Ascending aorta (tissue), 2 donors: ENCODE measurements around the gene C17orf50. TPM values are rescaled to one million over a fixed set of nuclear protein-coding genes. Genes with fewer than 3 reads are reported as not detected.

Experiments used
- DNase-seq, 2 donors: peaks; one replicate each; pipeline ENCODE4 v3.0.0-alpha.2; 2019; ENCODE audit warnings: low spot score in 2 of 2
- H3K27ac ChIP-seq, 2 donors: fragments of 200-600 bp; sonication (generic); one replicate each; pipeline ENCODE4 v1.5.1; 2016 to 2017; ENCODE audit warnings: mild to moderate bottlenecking in 1 of 2
- H3K27me3 ChIP-seq: fragments of 200-600 bp; sonication (generic); one replicate; pipeline ENCODE4 v1.5.1; 2017
- H3K36me3 ChIP-seq, 2 donors: fragments of 200-600 bp; sonication (generic); one replicate each; pipeline ENCODE4 v1.5.1; 2016
- H3K4me1 ChIP-seq, 2 donors: fragments of 200-600 bp; sonication (generic); one replicate each; pipeline ENCODE4 v1.5.1; 2016 to 2017; ENCODE audit warnings: mild to moderate bottlenecking in 1 of 2
- H3K4me3 ChIP-seq, 2 donors: fragments of 200-600 bp; sonication (generic); one replicate each; pipeline ENCODE4 v1.5.1; 2016 to 2017; ENCODE audit warnings: mild to moderate bottlenecking in 1 of 2
- H3K9me3 ChIP-seq, 2 donors: fragments of 200-600 bp; sonication (generic); one replicate each; pipeline ENCODE4 v1.5.1; 2016
- intact Hi-C: fragments of 100-400 bp; cut with DNase I; formaldehyde crosslinking; loops from one replicate; pipeline ENCODE4 v1.15.1; 2023
- total RNA-seq: library from RNA; depleted of rRNA; stranded (reverse); fragments of >200 nt; gene quantifications from one replicate; pipeline ENCODE4 v1.1.0, GENCODE V29; 2016
- TF ChIP-seq, protein P1 (sequence below), 3 experiments: fragments of 200-600 bp in 2 of 3; fragments of 450-650 bp in 1 of 3; sonication (generic) in 2 of 3; IDR thresholded peaks; one replicate each; pipeline ENCODE4 v1.5.1; 2016 to 2019; ENCODE audit warnings: antibody characterized with exemption in 3 of 3, mild to moderate bottlenecking in 1 of 3, moderate library complexity in 1 of 3

The C17orf50 gene
- total RNA-seq, 1 donor from 2014 or later = not detected

DNA sequence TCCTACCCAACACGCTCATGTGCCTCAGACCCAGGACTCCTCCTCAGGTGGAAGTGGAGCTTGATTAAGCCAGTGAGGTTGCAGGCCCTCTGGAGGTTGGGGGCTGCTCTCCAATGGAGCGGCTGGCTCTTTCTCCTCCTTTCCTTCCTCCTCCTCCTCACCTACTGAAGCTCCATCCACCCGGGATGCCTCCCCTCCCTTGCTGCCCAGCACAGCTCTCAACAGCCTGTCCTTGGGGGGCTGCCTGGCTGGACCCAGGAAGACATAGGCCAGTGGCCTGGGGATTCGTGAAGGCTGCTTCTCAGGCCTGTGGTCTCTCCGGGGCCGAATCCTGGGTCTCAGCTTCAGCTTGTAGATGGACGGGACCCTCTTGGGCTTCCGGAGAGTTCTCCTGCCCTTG lies 15.9 kb upstream of the C17orf50 start:
- Histone ChIP-seq H3K27ac (no peak overlapping the region), H3K4me3 (no peak overlapping the region), H3K4me1 (peaks cover 2 to 6% of the 10 kb centered on the region in 2 donors), H3K36me3 (no peaks in the 10 kb centered on the region), H3K9me3 (no peaks in the 10 kb centered on the region), H3K27me3 (peaks cover 18% of the 10 kb centered on the region)
- TF ChIP-seq, protein P1, sequence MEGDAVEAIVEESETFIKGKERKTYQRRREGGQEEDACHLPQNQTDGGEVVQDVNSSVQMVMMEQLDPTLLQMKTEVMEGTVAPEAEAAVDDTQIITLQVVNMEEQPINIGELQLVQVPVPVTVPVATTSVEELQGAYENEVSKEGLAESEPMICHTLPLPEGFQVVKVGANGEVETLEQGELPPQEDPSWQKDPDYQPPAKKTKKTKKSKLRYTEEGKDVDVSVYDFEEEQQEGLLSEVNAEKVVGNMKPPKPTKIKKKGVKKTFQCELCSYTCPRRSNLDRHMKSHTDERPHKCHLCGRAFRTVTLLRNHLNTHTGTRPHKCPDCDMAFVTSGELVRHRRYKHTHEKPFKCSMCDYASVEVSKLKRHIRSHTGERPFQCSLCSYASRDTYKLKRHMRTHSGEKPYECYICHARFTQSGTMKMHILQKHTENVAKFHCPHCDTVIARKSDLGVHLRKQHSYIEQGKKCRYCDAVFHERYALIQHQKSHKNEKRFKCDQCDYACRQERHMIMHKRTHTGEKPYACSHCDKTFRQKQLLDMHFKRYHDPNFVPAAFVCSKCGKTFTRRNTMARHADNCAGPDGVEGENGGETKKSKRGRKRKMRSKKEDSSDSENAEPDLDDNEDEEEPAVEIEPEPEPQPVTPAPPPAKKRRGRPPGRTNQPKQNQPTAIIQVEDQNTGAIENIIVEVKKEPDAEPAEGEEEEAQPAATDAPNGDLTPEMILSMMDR (IDR thresholded peaks at IDR 0.05) = no peak
- no peak for DNase-seq
- intact Hi-C loops = loop anchor here (5.0 kb wide), 1 partner anchor 83 kb away; no protein-coding TSS in a partner anchor

DNA sequence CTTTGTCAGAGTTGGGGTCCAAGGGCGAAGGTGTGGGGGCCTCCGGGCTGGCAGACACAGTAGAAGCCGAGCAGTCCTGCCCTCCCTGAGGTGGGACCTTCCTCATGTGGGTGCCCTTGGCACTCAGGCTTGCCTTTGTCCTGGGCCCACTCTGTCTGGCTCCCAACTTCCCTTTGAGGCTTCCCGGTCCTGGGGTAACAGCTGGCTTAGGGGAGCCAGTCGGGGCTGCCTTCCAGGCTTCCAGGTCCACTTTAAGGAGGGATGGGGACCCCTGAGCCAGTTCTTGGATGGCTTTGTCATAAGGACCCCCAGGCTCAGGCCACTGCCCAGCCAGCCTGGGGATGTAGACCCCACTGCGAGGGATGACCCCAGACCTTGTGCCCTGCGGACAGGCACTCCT lies 15.4 kb upstream of the C17orf50 start:
- H3K4me3 ChIP-seq = no peak overlapping the region

DNA sequence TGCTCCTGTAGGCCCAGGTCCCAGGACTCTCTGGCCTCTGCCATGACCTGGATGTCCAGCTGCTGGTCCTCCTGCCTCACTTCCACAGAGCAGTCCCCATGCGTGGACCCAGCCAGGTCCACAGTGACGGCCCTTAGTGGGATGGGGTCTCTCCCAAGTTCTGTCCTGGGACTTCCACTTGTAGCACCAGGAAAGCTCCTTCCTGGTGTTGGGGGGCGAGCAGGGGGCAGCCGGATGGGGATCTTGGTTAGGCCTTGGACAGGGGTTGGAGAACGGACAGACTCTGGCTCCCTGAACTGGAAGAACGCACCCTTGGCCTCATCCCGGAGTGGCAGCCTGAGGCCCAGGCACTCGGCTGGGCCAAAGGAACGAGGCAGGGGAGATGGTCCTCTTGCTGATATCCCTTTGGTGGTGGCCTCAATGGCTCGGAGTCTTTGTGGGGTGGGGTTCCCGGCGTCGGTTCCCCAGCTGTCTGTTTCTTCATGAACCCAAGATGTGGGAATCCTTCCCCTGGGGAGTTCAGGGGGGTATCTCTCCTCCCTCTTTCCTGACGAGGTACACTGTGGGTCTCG lies 14.9 kb upstream of the C17orf50 start:
- H3K27ac ChIP-seq = no peak overlapping the region
- H3K4me3 ChIP-seq = no peak overlapping the region
- no peaks in the 10 kb centered on the region for H3K36me3 ChIP-seq
- no peak for DNase-seq
- peaks cover 2 to 9% of the 10 kb centered on the region in 2 donors for H3K4me1 ChIP-seq
- no peaks in the 10 kb centered on the region for H3K9me3 ChIP-seq
- peaks cover 16% of the 10 kb centered on the region for H3K27me3 ChIP-seq
- intact Hi-C loops = loop anchor here (2.0 to 5.0 kb wide), 2 partner anchors 84 to 133 kb away; no protein-coding TSS in a partner anchor
- TF ChIP-seq, protein P1 (IDR thresholded peaks at IDR 0.05) = no peak

More for the DNA sequence above, 15.4 kb upstream of the C17orf50 start:
- TF ChIP-seq, protein P1 (IDR thresholded peaks at IDR 0.05) = no peak
- intact Hi-C loops = loop anchor here (5.0 kb wide), 1 partner anchor 83 kb away; no protein-coding TSS in a partner anchor
- Histone ChIP-seq H3K9me3 (no peaks in the 10 kb centered on the region), H3K27ac (no peak overlapping the region), H3K4me1 (peaks cover 2 to 9% of the 10 kb centered on the region in 2 donors), H3K27me3 (peaks cover 18% of the 10 kb centered on the region), H3K36me3 (no peaks in the 10 kb centered on the region)
- no peak for DNase-seq

DNA sequence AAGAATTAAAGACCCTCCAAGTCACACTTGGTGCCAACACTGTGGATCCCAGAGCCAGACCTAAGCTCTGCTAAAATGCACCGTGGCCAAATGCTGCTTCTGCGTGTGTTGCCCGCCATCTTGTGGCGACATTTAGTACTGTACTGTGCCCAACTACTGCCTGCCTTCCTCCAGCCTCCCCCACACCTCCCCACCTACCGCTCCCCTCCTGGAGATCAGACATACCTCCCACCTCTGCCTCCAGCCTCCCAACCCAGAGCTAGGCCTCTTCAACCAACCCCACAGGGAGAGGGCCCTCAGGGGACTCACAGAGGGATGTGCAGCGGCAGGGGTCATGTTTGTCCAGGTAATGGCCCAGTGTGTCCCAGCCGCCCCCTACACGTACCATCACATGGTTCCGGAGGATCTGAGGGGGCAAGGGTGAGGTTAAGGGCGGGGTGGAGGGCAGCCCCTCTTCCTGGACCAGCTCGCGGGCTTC lies 13.1 kb upstream of the C17orf50 start:
- H3K36me3 ChIP-seq = no peaks in the 10 kb centered on the region
- intact Hi-C loops = loop anchor here (2.0 to 5.0 kb wide), 2 partner anchors 85 to 135 kb away; no protein-coding TSS in a partner anchor
- H3K4me3 ChIP-seq = no peak overlapping the region
- TF ChIP-seq, protein P1 (IDR thresholded peaks at IDR 0.05) = peak; percentile 90 to 92 (median 91)
- no peaks in the 10 kb centered on the region for H3K9me3 ChIP-seq
- peaks cover 5% of the 10 kb centered on the region for H3K27me3 ChIP-seq
- H3K4me1 ChIP-seq = peaks cover 0 to 5% of the 10 kb centered on the region in 2 donors
- DNase-seq = peak in 1 of 2 donors; percentile 82
- no peak overlapping the region for H3K27ac ChIP-seq

DNA sequence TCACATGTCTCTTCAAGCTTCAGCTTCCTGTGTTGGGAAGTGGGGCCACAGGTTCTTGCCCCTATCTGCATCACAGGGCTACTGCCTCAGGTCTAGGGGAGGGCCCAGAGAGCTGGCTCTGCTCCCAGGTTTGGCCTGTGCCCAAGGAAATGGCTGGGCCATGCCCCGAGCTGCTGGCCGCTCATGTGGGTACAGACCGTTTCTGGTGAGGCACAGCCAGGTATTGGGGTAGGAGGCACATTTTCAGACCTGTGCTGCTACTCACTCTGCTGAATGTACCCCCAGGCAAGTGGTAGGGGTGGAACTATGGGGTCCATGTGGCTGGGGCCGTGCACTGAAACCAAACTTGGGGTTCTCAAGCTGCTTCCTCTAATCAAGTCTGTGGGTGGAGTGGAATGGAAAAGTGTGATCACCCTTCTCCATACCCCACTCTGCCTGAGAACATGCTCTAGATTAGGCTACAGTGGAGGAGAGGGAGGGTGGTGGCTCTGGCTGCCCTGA lies 12.3 kb upstream of the C17orf50 start:
- intact Hi-C loops = loop anchor here (5.0 kb wide), 1 partner anchor 86 kb away; no protein-coding TSS in a partner anchor
- no peaks in the 10 kb centered on the region for H3K9me3 ChIP-seq
- H3K4me3 ChIP-seq = no peak overlapping the region
- no peak overlapping the region for H3K27ac ChIP-seq
- H3K27me3 ChIP-seq = peaks cover 5% of the 10 kb centered on the region
- TF ChIP-seq, protein P1 (IDR thresholded peaks at IDR 0.05) = no peak
- H3K36me3 ChIP-seq = no peaks in the 10 kb centered on the region
- H3K4me1 ChIP-seq = peaks cover 0 to 5% of the 10 kb centered on the region in 2 donors
- no peak for DNase-seq
